ENCODE results near the gene ARHGAP22. TPM values are rescaled to one million over a fixed set of nuclear protein-coding genes. Genes with fewer than 3 reads are reported as not detected.

Gene ARHGAP22
- polyA plus RNA-seq, 4 donors, result 1.4 to 3.3 (median 1.9) TPM

DNA sequence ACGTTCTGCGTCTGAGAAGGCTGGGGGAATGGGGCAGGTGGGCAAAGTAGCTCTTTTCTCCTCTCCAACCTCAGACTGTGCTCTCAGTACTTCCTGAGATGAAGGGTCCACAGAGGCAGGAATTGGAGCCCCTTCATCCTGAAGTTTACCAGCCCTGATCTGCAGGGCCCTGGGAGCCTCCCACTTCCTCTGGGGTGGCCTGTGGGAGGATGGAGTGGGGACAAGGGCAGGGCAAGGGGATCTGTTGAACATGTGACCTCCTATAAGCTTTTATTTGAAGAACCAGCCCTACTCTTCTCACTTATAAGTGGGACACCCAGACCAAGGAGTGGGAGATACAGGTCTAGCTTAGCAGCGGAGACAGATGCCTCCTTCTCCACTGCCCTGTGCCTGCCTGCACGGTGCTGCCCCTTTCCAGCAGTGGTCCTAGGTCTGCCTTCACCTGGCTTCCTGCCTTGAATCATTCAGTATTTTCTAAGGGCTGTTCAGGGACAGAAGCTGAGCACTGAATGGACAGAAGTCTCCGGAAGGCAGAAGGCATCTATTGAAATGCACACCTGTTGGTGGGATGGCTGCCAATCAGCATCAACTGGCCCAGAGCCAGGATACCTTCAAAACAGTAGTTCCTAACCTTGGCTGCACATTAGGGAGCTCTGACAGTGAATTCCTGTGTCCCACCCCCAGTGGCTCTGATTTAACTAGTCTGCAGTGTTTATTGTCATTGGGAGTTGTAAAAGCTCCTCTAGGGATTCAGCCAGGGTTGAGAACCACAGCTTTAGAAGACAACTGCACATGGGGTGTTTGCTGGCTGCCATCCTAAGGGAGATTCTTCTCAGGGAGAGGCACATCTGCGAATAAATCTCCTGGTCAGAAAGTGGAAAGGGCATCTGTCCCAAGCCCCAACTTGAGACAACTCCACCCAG, 2.7 kb upstream of the ARHGAP22 start:
- no peak for DNase-seq (ENCODE audit: low read depth in 4 of 4, low spot score in 2 of 4)

DNA sequence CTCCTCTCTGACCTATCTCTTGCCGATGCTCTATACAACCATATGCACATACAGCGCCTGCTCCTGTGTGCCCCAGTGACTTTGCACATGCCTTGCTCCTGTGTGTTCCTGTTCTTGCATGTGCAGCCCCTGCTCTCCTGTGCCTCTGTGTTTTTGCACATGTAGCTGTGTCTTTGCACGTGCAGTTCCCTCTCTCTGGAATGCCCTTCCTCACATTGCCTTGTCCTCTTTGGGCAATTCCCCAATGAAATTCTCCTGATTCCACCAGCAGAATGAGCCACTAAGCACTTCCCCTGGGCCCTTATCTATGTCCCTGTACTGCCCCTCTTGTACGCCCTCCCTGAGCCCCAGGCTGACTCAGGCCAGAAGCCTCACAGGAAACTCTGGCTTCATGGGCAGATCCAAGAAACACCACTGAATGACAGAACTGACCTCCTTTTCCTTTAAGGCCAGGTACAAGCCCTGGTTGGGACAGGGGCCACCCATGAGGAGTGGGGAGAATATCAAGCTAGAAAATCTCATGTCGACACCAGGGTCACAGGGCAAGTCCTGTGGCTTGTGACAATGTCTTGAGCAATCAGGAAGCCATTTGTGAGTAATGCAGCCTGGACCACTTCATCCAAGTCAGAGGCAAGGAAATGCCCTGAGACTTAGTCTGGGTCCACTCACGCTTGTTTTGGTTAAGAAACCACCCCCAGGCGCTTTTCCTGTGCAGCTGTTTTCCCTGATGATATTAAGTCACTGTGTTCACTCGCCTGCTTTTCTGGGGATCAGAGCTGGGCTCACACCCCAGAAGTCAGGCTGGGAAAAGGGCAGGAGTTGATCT, 1.9 kb upstream of the ARHGAP22 start:
- DNase-seq (ENCODE audit: low read depth in 4 of 4, low spot score in 2 of 4), result no peak

DNA sequence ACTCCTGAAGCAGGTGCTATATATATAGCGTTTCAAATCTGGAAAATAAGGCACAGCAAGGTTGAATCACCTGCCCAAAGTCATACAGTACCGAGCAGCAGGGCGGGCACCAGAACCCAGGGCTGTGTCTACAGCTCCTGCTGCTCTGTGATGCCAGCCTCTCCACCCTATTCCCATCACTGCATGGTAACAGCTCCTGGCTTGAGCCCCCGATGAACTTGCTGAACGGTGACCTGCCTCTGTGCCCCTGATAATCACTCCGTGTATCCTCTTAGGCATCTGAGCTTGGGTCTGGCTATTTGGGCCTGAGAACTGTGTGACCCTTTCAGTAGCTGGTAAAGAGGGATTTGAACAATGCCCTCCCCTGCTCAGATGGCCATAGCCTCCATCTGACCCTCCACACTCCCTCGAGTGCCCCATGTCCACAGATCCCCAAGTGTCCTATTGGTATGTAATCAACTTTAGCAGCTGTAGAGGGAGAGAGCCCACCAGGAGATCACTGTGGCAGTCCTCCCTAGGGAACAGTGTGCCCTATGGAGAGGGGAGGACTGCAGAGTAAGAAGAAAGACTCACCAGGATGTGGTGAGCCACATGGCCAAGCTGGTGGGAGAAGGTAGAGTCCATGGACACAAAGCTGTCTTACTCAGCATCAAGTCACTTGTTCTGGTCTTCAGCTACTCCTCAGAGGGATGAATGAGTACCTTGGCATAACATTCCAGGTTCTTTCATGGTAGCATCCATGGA, 1.1 kb upstream of the ARHGAP22 start:
- DNase-seq (ENCODE audit: low read depth in 4 of 4, low spot score in 2 of 4), result no peak

DNA sequence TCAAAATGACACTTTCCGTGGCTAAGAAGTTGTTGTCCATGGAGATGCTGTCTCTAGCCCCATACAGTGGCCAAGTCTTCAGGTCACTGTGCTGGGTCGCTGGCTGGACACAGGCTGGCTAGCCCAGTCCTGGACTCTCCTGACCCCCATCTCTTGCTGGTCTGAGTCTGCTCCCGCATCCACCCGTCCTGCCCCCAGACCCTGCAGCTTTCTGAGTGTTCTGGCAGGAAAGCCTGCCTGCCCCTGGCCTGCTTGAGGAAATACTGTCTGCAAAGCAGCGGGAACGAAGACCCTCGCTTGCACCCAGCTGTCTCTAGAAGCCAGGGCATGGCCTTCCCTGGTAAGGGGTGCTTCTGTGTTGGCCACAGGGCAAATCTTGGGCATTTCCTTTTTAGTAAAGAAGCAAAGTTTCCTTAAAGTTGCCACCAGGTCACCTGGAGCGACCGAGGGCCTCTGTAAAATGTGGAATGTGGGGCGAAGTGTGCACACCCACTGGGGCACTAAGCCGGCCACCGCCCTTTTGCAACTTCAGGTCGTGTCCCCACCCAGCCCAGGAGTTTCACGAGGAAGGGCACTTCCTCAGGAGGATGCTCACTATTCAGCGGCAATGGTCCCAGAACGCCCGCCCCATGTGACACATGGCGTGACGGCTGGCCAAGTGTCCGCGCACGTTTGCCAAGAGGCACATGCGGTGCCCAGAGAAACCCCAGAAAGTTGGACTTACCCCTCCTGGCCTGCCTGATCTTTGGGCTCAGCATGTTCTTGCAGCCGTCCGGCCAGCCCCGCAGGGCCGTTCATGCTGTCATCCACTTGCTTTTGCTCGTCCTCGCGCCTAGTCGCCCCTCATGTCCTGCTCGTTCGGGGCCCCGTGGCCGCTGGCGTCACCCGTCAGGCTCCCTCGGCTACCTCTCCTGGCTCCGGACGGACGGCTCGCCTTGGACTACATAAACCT, 558 bp downstream of the ARHGAP22 start:
- no peak for DNase-seq (ENCODE audit: low read depth in 4 of 4, low spot score in 2 of 4)

DNA sequence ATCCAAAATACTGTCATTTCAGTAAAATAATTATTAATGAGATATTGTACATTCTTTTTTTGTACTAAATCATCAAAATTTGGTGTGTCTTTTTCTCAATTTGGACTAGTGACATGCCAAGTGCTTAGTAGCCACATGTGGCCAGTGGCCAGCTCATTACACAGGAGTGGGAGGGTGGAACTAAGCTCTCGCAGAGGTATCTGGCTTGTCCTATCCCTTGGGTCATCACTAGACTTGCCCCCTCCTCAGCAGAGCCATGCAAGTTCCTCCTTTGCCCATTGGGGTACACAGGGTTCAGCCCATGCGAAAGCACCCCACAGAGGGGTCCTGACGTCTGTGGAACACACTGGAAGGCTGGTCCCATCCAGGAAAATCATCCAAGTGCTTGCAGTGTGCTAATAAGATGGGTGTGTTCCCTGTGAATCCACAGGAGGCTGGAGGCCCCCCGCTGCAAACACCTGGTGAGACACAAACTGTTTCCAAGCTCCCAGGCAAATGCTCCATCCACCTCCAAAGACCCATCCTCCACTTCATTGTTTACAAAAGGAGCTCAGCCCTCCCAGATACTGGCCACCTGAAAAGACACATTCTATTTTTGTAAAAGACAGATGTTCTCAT, 1.3 kb downstream of the ARHGAP22 start:
- no peak for DNase-seq (ENCODE audit: low read depth in 4 of 4, low spot score in 2 of 4)

DNA sequence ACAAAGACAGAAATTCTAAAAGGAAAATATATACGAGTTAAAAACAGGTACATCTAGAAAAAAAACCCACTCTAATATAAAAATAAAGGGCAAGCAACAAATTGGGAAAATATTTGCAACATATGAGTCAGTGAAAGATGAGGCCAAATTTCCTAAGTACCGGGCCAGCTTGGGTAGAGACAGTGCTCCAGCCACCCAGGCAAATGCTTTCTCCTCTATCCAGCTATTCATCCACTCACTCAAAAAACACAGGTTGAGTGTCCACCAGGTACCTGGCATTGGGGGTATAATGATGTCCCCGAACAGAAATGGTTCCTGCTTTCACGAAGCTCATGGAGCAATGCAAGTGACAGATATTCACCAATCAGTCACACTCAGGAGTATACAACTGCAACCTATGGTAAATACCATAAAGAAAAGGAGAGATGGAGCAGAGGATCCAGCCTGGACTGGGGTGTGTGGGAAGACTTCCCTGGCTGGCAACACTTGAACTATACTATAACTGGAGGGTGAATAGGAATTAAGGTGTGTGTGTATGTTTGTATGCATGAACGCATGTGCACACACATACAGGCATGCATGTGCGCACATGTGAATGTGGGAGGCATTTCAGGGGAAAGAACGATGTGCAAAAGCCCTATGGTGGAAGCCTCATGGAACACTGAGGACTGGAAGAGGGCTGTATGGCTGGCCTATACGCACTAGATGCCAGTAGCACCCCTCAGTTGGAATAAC, 2.3 kb downstream of the ARHGAP22 start:
- no peak for DNase-seq (ENCODE audit: low read depth in 4 of 4, low spot score in 2 of 4)

DNA sequence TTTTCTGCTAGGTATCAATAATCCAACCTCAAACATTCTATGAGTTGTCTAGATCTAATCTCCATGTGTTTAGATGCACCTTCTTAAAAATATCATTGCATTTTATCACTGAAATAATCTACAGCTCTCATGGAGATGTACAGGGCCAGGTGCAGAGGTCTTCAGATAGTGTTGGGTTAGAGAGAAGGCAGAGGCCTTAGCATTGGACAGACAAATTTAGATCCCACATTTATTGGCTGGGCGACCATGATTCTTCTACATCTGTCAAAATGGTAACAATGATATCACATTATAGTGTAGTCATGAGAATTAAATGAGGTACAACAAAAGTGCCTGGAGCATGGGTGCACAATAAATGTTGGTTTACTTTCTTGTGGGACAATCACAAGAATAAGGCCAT, 3.1 kb downstream of the ARHGAP22 start:
- DNase-seq (ENCODE audit: low read depth in 4 of 4, low spot score in 2 of 4), result no peak

DNA sequence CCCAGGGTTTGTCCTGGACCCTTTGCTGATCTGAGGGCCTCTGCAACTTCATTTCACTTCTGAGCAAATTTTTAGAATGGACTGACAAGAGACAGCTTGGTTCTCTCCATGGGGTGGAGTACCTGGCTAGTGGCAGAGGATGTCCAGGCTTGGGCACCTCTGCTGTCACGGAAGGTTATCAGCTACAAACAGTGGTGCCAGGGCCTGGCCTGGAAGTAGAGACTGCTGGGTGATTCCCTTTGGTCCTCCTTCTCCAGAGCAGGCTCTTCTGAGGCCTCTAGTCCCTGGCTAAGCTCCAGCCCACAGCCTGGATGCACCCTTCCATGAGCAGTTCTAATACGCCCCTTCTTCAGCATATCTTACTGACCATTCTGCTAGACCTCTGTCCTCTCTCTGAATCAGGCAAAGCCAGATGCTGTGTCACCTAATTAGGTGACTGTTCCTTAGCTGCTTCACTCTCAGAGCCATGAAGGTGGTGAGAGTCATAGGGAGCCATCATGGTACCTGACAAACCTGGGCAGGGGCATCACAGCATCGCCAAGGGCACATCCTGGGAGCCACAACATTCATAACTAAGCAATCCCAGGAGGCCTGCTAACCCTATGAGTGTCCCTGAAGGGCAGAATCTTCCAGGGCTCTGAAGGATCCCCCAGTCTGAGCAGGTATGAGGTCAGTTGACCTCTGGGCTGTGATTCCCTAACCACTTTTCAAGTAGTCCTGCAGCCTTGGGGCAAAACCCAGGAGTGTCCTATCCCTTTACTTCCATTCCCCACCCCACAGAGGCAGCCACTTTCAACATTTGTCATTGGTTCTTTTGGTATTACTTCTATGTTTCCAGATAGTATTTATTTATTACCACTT, 4.0 kb downstream of the ARHGAP22 start:
- no peak for DNase-seq (ENCODE audit: low read depth in 4 of 4, low spot score in 2 of 4)

DNA sequence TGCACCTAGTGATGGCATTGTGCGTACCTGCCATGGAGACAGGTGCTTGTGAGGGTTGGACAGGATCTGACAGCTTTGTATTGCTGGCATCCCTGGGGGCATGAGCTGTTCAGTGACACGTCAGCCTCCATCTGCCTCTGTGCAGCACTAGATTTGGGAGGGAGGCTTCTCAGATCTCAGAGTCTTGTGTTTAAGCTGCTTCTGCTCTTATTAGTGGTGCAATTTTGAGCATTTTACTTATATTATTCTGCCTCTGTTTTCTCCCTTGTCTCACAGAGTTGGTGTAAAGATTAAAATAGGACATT, 5.1 kb downstream of the ARHGAP22 start:
- DNase-seq (ENCODE audit: low read depth in 4 of 4, low spot score in 2 of 4), result no peak

DNA sequence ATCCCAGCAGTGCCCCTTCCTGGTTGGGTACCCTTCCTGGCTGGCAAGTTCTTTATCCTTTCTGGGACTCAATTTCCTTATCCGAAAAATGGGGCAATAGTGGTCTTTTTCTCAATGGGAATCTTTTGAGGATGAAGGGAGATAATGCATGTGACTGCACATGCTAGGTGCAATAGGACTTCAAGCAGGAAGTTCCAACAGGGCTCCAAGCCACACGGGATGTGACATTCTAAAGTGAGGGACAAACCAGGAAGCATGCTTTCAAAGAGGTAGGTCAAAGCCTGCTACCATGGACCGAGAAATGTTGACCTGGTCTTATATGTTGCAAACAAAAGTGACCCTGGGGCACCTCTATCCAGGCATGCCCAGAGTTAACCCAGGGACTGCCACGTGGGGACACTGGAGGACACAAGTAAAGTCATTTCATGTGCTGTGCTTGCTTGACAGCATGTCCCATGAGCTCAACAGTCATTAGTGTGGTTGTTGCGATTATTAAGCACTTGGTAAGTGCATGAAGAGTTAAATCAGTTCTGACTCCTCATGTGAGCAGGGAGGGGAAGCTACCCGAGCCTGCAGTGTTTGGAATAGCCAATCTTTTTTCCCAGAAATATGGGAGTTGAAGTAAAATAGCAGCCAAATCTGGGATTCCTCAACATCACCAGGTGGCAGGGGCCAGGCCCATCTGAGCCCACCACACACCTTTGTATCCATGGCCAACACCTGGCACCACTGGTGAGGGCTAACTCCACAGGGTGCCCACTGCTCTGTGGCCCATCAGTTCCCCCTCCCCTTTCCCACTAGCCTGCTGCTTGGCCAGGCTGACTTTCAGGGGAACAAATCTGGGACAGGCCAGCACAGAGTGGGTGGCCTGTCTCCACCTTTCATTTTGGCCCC, 5.7 kb downstream of the ARHGAP22 start:
- DNase-seq (ENCODE audit: low read depth in 4 of 4, low spot score in 2 of 4), result no peak

DNA sequence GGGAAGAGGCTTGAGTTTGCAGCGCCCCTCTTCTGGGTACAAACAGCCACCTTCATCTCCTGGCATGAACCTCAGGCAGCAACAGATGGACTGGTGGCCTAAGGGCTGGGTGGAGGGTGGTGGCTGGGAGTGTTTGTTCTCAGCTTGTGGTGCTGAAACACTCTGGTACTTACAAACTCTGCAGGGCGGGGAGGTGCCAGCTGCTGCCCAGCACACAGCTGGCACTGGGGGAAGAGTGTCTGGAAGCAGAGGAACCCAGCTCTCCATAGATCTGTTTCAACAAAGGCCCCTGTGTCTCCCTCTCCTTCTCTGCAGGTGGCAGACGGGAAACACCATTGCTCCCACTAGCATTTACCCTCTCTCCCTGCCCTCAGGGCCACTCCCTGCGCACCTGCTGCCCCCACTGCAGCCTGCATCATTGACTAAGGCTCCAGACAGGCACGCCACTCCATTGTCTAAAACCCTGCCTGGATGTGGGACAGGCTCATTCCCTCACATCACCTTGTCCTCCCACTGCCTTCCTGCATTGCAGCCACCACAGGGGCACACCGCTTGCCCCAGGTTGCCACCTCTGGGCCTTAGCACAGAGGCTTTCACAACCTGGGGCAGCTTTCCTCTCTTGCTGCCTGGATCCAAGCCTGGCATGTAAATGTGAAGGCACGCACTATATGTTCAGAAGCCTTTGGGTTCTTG, 6.5 kb downstream of the ARHGAP22 start:
- DNase-seq (ENCODE audit: low read depth in 4 of 4, low spot score in 2 of 4), result no peak

DNA sequence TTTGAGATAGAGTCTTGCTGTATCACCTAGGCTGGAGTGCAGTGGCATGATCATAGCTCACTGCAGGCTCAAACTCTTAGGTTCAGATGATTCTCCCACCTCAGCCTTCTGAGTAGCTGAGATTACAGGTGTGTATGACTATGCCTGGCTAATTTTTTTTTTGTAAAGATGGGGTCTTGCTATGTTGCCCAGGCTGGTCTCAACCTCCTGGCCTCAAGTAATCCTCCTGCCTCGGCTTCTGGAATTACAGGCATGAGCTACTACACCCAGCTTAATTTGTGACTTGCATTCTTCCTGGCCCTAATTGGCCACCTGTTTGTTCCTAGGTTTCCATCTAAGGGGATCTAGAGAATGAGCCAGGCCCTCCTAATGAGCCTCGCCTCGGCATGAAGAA, 9.3 kb downstream of the ARHGAP22 start:
- no peak for DNase-seq (ENCODE audit: low read depth in 4 of 4, low spot score in 2 of 4)

DNA sequence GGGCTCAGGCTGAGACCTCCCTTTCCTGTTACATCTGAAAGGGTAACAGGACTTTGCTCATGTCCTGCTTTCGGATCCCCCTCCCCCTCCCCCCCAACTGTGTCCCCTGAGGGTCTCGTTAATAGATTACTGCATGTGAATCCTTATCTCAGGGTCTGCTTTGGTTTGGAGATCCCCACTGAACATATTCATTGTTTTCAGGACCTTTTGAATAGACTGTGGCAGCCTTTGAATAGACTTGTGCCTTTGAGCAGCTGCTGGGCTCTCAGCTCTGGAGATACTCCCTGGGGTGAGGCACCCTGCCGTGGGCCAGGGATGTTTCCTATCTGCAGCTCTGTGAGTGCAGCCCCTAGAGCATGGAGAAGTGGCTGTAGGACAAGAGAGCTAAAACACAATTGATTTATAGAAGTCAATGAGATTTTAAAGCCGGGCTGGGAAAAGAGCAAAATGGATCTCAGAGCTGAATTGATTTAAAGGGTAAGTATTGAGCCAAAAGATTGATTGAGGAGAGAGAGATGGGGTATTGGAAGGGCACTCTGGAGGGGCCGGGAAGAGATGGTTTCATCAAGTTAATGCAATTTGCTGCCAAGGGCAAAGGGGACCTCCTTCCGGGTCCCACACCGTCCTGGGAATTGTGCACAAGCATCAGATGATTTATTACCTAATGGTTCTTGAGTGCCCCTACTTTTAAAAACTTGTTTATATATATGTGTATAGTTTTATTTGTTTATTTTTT, 9.9 kb downstream of the ARHGAP22 start:
- DNase-seq (ENCODE audit: low read depth in 4 of 4, low spot score in 2 of 4), result no peak

DNA sequence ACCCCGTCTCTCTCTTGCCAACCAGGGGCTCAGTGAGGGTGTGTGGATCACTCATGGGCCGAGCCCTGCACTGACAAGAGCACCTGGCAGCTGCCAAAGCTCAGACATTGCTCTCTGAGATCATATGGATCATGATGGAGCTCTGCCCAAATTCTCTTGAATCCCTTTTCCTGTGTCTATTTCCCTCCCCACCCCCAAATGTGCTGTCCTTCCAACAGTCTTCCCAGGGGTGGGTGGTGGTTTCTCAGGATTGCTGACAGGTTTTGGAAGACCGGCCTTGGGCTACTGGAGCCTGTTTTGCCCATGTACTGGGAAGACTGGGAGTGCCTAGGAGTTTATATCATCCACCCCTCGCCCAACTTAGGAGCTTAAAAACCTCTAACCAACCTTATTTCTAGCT, 10.5 kb downstream of the ARHGAP22 start:
- DNase-seq (ENCODE audit: low read depth in 4 of 4, low spot score in 2 of 4), result no peak

DNA sequence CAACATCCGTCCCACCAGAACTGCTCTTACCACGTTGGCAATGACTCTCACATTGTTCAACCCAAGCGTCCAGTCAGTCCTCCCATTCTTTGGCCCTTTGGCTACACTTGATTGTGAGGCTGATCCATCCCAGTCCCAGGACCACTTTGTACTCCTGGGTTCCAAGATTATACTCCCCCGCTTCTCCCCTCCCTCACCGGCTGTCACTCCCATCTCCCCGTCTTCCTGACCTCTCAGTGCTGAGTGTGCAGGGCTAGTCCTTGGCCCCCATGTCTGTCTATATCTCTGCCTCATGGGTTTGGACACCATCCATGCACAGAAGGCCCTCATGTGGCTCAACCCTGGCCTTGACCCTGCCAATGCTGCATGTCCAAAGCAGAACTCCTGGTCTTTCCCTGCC, 12.5 kb downstream of the ARHGAP22 start:
- DNase-seq (ENCODE audit: low read depth in 4 of 4, low spot score in 2 of 4), result no peak

DNA sequence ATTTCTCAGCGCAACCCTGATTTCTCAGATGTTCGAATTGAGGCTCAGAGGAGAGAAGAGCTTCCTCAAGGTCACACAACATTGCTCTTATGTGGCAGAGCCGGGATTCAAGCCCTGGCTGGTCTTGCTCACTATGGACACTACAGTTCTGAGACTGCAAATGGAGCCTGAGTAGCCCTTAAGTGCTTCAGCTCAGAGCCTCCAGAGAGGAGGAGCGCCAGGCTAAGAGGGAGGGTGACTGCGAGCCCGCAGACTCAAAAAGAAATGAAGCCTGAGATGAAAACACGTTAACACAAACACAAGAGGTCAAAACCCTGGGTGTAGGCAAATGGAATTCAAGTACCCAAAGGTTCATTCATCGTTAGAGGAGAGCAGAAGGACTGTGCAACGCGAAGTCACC, 13.9 kb downstream of the ARHGAP22 start:
- no peak for DNase-seq (ENCODE audit: low read depth in 4 of 4, low spot score in 2 of 4)
